NCI-H345 (cell line): ENCODE results near the gene PRCP.

ENCODE experiments used
- DNase-seq: peaks from one replicate; lab custom pipeline; 2025; lab: John Stamatoyannopoulos, UW

The PRCP gene

GRCh38 chr11:82786001-82786400 is 114.2 kb downstream of the PRCP start:
- no peak for DNase-seq

- DNase-seq, result no peak
Measured at GRCh38 chr11:82782825-82783374, 117.3 kb downstream of the PRCP start.

GRCh38 chr11:82778776-82779175 is 121.5 kb downstream of the PRCP start:
- no peak for DNase-seq

DNA sequence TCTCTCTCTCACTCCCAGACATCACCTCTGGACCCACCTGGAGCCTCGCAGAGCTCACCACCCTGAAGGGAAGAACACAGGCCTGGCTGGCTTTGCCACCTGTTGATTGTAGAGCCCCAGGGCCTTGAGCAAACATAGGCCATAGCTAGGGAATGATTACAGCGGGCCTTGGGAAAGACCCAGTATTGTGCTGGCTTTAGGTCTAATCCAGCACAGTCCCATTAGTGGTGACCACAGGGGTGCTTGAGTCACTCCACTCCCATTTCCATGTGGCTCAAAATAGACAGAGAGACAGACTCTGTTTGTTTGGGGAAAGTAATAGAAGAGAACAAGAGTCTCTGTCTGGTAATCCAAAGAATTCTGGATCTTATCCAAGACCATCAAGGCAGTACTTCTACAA is 123.9 kb downstream of the PRCP start:
- DNase-seq, result no peak

DNA sequence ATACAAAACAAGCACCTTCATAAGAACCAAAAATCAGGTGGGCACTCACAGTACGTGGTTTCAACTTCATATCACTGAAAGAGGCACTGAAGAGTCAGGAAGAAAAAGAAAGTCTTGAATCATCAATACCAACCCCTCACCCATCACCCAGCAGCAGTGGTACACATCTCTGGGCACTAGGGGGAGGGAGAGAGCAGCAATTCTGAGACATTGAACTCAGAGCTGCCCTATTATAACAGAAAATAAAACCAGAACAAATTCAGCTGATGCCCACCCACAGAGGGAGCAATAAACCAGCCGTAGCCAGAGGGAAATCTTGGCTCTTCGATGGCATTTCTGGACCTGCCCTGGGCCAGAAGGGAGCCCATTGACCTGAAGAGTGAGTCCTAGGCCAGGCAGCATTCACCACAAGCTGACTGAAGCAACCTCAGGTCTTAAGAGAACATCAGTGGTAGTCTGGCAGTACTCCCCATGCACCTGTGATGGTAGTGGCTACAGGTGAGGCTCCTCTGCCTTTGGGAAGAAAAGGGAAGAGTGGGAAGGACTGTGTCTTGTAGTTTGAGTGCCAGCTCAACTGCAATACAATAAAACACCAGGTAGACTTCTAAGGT is 124.4 kb downstream of the PRCP start:
- no peak for DNase-seq

- DNase-seq, result no peak
Measured at GRCh38 chr11:82775218-82775617, 125.0 kb downstream of the PRCP start.
